Measurements from ENCODE around the gene JUND.

DNA sequence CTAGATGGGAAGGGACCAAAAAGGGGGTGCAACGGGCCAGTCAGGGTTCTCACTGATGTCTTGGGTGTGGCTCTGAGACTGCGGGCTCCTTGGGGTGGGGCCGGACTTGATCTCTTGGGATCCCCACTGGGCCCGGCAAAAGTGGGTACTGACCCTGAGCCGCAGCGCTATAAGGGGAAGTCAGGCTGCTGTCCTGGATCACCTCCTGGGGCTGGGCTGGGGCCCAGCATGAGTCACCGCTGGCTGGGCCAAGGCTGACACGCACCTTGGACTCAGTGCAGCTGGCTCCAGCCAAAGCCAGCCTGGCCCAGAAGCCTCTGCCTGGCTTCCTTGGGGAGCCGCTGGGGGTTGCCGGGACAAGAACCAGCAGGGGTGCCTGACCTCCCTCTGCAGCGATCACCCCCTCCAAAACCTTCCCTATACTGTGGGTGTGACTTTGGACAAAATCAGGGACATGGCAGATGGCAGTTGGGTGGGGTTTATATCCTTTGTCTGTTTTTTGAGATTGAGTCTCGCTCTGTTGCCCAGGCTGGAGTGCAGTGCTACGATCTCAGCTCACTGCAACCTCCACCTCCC is 6.6 kb downstream of the JUND start:
- TF ChIP-seq POLR2A (IDR thresholded peaks at IDR 0.05; ENCODE audit: low read depth, low read length) (no peak), POLR2AphosphoS5 (IDR thresholded peaks at IDR 0.05; ENCODE audit: low read depth, low read length) (no peak; the same call in 1 of the 2 replicates)

All from GM12892 (cell line).